Nephron (organoid): ENCODE results near the gene TNIP2.
"Not testable (repeated sequence)": the region's sequence is repeated elsewhere in the genome, so short reads cannot be mapped to it uniquely, and the experiment has no call there.

ENCODE experiments used
- H3K27ac Mint-ChIP-seq, 3 experiments: 2 replicates each; pipeline ENCODE4 v1.8.0; 2020; ENCODE audit warnings: mixed read lengths in 3 of 3, mild to moderate bottlenecking in 2 of 3, moderate library complexity in 1 of 3
- H3K27me3 Mint-ChIP-seq: 2 replicates; pipeline ENCODE4 v1.8.0; 2021; ENCODE audit warnings: low read depth, mild to moderate bottlenecking, moderate library complexity, mixed read lengths
- H3K36me3 Mint-ChIP-seq: 2 replicates; pipeline ENCODE4 v1.8.0; 2020; ENCODE audit warnings: low read depth, mixed read lengths
- H3K4me1 Mint-ChIP-seq: 2 replicates; pipeline ENCODE4 v1.8.0; 2020; ENCODE audit warnings: mixed read lengths
- H3K4me3 Mint-ChIP-seq, 3 experiments: 2 replicates each; pipeline ENCODE4 v1.8.0; 2020; ENCODE audit warnings: mild to moderate bottlenecking in 3 of 3, mixed read lengths in 3 of 3, moderate library complexity in 2 of 3
- H3K9me3 Mint-ChIP-seq: 2 replicates; pipeline ENCODE4 v1.8.0; 2020; ENCODE audit warnings: mixed read lengths
- TF ChIP-seq, protein P1 (sequence below), 3 experiments: fragments of 200-600 bp; sonication (generic); IDR thresholded peaks; one replicate each; pipeline ENCODE4 v1.5.0; 2021; ENCODE audit warnings: antibody characterized with exemption in 3 of 3; ENCODE audit not compliant: unreplicated experiment in 3 of 3

The TNIP2 gene

DNA sequence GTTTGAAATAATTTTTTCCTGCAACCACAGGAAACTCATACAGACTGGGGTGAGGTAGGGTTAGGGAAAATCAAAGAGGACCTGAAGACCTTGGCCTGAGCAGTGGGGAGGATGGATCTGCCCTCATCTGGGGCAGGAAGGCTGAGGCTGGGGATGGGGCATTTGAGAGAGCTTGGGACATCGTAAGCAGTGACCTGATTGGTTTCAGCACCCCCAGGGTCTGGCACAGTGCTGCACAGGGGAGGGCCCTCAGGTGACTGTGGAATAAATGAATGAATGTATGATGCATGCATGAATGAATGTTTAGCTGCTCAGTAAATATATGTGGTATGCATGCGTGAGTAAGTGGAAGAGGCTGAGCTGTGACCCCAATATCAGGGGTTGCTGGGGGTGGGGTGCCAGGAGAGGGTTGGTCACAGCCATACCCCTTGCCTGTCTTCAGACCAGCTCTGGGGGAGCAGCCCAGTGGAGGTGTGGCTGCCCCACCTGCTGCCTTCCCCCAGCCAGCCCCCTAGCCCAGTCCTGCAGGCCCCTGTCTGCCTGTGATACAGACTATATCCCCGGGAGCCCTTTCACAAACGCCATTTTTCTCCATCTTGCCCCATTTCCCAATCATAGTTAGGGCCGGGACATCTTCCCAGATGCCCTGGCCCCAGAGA lies 11.0 kb upstream of the TNIP2 start:
- TF ChIP-seq, protein P1, sequence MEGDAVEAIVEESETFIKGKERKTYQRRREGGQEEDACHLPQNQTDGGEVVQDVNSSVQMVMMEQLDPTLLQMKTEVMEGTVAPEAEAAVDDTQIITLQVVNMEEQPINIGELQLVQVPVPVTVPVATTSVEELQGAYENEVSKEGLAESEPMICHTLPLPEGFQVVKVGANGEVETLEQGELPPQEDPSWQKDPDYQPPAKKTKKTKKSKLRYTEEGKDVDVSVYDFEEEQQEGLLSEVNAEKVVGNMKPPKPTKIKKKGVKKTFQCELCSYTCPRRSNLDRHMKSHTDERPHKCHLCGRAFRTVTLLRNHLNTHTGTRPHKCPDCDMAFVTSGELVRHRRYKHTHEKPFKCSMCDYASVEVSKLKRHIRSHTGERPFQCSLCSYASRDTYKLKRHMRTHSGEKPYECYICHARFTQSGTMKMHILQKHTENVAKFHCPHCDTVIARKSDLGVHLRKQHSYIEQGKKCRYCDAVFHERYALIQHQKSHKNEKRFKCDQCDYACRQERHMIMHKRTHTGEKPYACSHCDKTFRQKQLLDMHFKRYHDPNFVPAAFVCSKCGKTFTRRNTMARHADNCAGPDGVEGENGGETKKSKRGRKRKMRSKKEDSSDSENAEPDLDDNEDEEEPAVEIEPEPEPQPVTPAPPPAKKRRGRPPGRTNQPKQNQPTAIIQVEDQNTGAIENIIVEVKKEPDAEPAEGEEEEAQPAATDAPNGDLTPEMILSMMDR (IDR thresholded peaks at IDR 0.05; ENCODE audit: unreplicated experiment in 3 of 3): no peak
- H3K27ac Mint-ChIP-seq: no peak overlapping the region
- H3K9me3 Mint-ChIP-seq: peaks cover 11% of the 10 kb centered on the region

DNA sequence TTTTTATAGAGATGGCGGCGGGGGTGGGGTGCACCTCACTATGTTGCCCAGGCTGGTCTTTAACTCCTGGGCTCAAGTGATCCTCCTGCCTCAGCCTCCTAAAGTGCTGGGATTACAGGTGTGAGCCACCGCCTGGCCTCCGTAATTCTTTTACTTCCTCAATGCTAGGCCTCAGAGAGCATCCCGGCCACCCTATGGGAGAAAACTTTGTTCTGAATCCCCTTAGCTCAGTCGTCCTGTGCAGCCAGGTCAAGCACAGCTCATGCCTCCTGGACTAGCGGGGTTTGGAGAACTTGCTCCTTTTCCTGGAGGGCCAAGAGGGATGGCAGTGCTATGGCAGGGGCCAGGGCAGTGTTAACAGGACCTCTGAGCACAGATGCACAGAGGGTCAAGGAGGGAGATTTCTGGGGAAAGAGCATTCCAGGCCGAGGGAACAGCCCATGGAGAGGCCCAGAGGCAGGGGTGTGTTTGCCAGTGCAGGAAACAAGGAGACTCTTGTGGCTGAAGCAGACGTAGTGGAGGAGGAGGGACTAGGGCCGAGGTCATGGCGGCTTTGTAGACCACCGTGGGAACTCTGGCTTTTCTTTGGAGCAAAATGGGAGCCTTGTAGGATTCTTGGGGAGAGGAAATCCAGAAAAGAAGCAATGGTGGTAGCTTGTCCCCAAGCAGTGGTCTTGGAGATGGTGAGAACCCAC lies 9.8 kb upstream of the TNIP2 start:
- Mint-ChIP-seq H3K9me3 (peaks cover 9% of the 10 kb centered on the region), H3K27ac (no peak overlapping the region), H3K4me1 (no peaks in the 10 kb centered on the region), H3K4me3 (no peak overlapping the region), H3K27me3 (peaks cover 11% of the 10 kb centered on the region), H3K36me3 (no peaks in the 10 kb centered on the region)
- TF ChIP-seq, protein P1 (IDR thresholded peaks at IDR 0.05; ENCODE audit: unreplicated experiment in 3 of 3): no peak

More for the DNA sequence above, 11.0 kb upstream of the TNIP2 start:
- no peaks in the 10 kb centered on the region for H3K36me3 Mint-ChIP-seq
- no peak overlapping the region for H3K4me3 Mint-ChIP-seq
- no peaks in the 10 kb centered on the region for H3K4me1 Mint-ChIP-seq
- peaks cover 9% of the 10 kb centered on the region for H3K27me3 Mint-ChIP-seq

DNA sequence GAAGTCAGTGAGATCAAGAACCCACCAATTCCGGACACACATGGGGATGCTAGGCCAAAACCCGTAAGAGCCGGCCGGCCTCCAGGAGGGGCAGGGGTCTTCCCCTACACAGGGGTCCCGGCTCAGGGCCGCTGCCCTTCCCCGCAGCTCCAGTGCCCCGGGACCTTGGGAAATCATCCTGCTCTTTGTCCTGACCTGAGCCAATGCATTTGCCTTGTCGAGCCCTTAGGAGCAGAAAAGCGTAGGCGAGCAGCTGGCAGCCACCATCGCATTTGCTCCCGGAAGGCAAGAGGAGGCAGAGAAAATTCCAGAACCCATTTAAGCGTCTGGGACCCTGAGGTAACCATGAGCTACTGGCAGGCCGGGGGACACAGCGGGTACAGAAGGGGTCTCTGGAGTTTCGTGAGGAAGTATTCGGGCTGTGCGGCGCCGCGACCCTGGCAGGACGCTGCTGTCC lies 7.4 kb upstream of the TNIP2 start:
- no peak overlapping the region for H3K27ac Mint-ChIP-seq
- no peaks in the 10 kb centered on the region for H3K4me1 Mint-ChIP-seq
- peaks cover 20% of the 10 kb centered on the region for H3K27me3 Mint-ChIP-seq
- H3K36me3 Mint-ChIP-seq: no peaks in the 10 kb centered on the region
- TF ChIP-seq, protein P1 (IDR thresholded peaks at IDR 0.05; ENCODE audit: unreplicated experiment in 3 of 3): no peak
- peak overlapping the region in 1 of 3 experiments; percentile 25 for H3K4me3 Mint-ChIP-seq
- no peaks in the 10 kb centered on the region for H3K9me3 Mint-ChIP-seq

DNA sequence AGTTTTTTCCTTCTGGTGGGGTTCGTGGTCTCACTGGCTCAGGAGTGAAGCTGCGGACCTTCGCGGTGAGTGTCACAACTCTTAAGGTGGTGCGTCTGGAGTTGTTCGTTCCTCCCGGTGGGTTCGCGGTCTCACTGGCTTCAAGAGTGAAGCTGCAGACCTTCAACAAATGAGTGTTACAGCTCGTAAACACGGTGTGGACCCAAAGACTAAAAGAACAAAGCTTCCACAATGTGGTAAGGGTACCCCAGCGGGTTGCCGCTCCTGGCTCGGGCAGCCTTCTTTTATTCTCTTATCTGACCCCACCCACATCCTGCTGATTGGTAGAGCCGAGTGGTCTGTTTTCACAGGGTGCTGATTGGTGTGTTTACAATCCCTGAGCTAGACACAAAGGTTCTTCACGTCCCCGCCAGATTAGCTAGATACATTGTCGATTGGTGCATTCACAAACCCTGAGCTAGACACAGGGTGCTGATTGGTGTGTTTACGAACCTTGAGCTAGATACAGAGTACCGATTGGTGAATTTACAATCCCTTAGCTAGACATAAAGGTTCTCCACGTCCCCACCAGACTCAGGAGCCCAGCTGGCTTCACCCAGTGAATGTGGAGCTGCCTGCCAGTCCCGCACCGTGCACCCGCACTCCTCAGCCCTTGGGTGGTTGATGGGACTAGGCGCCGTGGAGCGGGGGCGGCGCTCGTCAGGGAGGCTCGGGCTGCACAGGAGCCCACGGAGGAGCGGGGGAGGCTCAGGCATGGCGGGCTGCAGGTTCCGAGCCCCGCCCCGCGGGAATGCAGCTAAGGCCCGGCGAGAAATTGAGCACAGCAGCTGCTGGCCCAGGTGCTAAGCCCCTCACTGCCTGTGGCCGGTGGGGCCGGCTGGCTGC lies 6.6 kb upstream of the TNIP2 start:
- peaks cover 20% of the 10 kb centered on the region for H3K27me3 Mint-ChIP-seq
- H3K4me3 Mint-ChIP-seq, H3K9me3 Mint-ChIP-seq, H3K4me1 Mint-ChIP-seq, H3K27ac Mint-ChIP-seq, H3K36me3 Mint-ChIP-seq: not testable (repeated sequence)

DNA sequence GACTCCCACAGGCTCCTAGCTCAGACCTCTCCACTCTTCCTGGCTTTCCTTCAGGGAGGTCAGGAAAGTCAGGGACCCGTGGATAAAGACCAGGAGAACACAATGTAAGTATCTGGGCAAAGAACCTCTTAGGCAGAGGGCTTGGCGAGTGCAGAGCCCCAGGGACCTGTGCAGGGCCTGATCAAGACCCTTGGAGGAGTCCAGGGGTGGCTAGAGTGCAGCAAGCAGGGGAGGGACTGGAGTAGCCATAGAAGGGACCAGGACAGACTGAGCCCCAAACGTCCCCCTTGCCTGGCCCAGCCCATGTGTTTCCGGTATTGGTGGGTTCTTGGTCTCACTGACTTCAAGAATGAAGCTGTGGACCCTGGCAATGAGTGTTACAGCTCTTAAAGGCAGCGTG lies 5.9 kb upstream of the TNIP2 start:
- peaks cover 20% of the 10 kb centered on the region for H3K27me3 Mint-ChIP-seq
- no peaks in the 10 kb centered on the region for H3K36me3 Mint-ChIP-seq
- TF ChIP-seq, protein P1 (IDR thresholded peaks at IDR 0.05; ENCODE audit: unreplicated experiment in 3 of 3): no peak
- H3K4me1 Mint-ChIP-seq: peaks cover 4% of the 10 kb centered on the region
- no peak overlapping the region for H3K4me3 Mint-ChIP-seq
- H3K9me3 Mint-ChIP-seq: no peaks in the 10 kb centered on the region
- no peak overlapping the region for H3K27ac Mint-ChIP-seq
